ENCODE measurements around the gene IRAK1BP1.
"Not testable (repeated sequence)": the region's sequence is repeated elsewhere in the genome, so short reads cannot be mapped to it uniquely, and the experiment has no call there.

The IRAK1BP1 gene

GRCh38 chr6:78896227-78896626, 28.9 kb downstream of the IRAK1BP1 start:
- no peak for DNase-seq

GRCh38 chr6:78908621-78909020, 41.3 kb downstream of the IRAK1BP1 start:
- DNase-seq = no peak

GRCh38 chr6:78909391-78909790, 42.0 kb downstream of the IRAK1BP1 start:
- DNase-seq = no peak

- DNase-seq = no peak
Observed at GRCh38 chr6:78910010-78910409, 42.7 kb downstream of the IRAK1BP1 start.

- DNase-seq = no peak
Observed at GRCh38 chr6:78910591-78911171, 43.3 kb downstream of the IRAK1BP1 start.

GRCh38 chr6:78911218-78911940, 44.0 kb downstream of the IRAK1BP1 start:
- DNase-seq = no peak

GRCh38 chr6:78916411-78916810, 49.1 kb downstream of the IRAK1BP1 start:
- DNase-seq = no peak

GRCh38 chr6:78917788-78918187, 50.4 kb downstream of the IRAK1BP1 start:
- no peak for DNase-seq

GRCh38 chr6:78921168-78921567, 53.8 kb downstream of the IRAK1BP1 start:
- DNase-seq = not testable (repeated sequence)

- DNase-seq = no peak
Observed at GRCh38 chr6:78925317-78925716, 58.0 kb downstream of the IRAK1BP1 start.

GRCh38 chr6:78935553-78935952, 68.2 kb downstream of the IRAK1BP1 start:
- DNase-seq = no peak

GRCh38 chr6:78936515-78936914, 69.2 kb downstream of the IRAK1BP1 start:
- DNase-seq = no peak

GRCh38 chr6:78942446-78942845, 75.1 kb downstream of the IRAK1BP1 start:
- DNase-seq = no peak

- DNase-seq = no peak
Observed at GRCh38 chr6:78947529-78947928, 80.2 kb downstream of the IRAK1BP1 start.

- DNase-seq = no peak
Observed at GRCh38 chr6:78947962-78948361, 80.6 kb downstream of the IRAK1BP1 start.

- no peak for DNase-seq
Observed at GRCh38 chr6:78948785-78949184, 81.4 kb downstream of the IRAK1BP1 start.

GRCh38 chr6:78952362-78952761, 85.0 kb downstream of the IRAK1BP1 start:
- DNase-seq = no peak
